Thyroid gland (tissue), 4 donors: Measurements from ENCODE around the gene ESR1. TPM values are rescaled to one million over a fixed set of nuclear protein-coding genes. Genes with fewer than 3 reads are reported as not detected.

Experiments used
- DNase-seq, 2 donors: peaks; one replicate each; pipeline ENCODE4 v3.0.0-alpha.2; 2019
- H3K27ac ChIP-seq, 3 donors: fragments of 200-600 bp; sonication (generic); 1 replicate in 2 of 3; 2 replicates in 1 of 3; pipeline ENCODE4 v1.5.1; 2016 to 2019; ENCODE audit warnings: mild to moderate bottlenecking in 1 of 3, moderate library complexity in 1 of 3
- H3K27me3 ChIP-seq: fragments of 200-600 bp; sonication (generic); one replicate; pipeline ENCODE4 v1.5.1; 2019
- H3K36me3 ChIP-seq, 2 donors: fragments of 200-600 bp; sonication (generic); one replicate each; pipeline ENCODE4 v1.5.1; 2016 to 2019
- H3K4me1 ChIP-seq, 2 donors: fragments of 200-600 bp; sonication (generic); one replicate each; pipeline ENCODE4 v1.5.1; 2017 to 2019
- H3K4me3 ChIP-seq, 3 donors: fragments of 200-600 bp; sonication (generic); replicated peaks in 1 of 3; 1 replicate in 2 of 3; 2 replicates in 1 of 3; pipeline ENCODE4 v1.5.1; 2016; ENCODE audit warnings: mild to moderate bottlenecking in 1 of 3
- H3K9me3 ChIP-seq: fragments of 200-600 bp; sonication (generic); one replicate; pipeline ENCODE4 v1.5.1; 2017
- CTCF ChIP-seq, 6 experiments: fragments of 200-600 bp in 3 of 6; fragments of 450-650 bp in 3 of 6; sonication (generic) in 3 of 6; IDR thresholded peaks; one replicate each; pipeline ENCODE4 v1.5.1; 2016 to 2019; ENCODE audit warnings: antibody characterized with exemption in 6 of 6, mild to moderate bottlenecking in 2 of 6, inconsistent platforms in 1 of 6, moderate library complexity in 1 of 6
- POLR2A ChIP-seq, 2 donors: fragments of 450-650 bp; IDR thresholded peaks; one replicate each; pipeline ENCODE4 v1.6.1; 2017; ENCODE audit warnings: antibody characterized with exemption in 2 of 2, mild to moderate bottlenecking in 2 of 2, moderate library complexity in 1 of 2
- WGBS, 2 donors: methylation state at CpG; one replicate each; pipeline ENCODE4 v1.1.5; 2017; 5-methylcytosine and 5-hydroxymethylcytosine counted together
- intact Hi-C: fragments of 100-400 bp; cut with DNase I; formaldehyde crosslinking; loops from one replicate; pipeline ENCODE4 v1.15.1; 2023
- total RNA-seq, 4 donors: library from RNA; depleted of rRNA; stranded (reverse); fragments of >200 nt; gene quantifications; one replicate each; pipeline ENCODE4 v1.2.3, GENCODE V29; 2016

ESR1 gene
- total RNA-seq, 4 donors from 2014 or later = 3.2 to 4.7 (median 3.6) TPM

- WGBS, 2 donors = 80 to 91% methylated on average over 2 of the region's 2 CpGs
Measured at GRCh38 chr6:152046118-152046517, 238.6 kb downstream of the ESR1 start.

GRCh38 chr6:152048921-152049320, 241.4 kb downstream of the ESR1 start:
- H3K36me3 ChIP-seq = no peaks in the 10 kb centered on the region
- DNase-seq = no peak
- intact Hi-C loops = no loop called here
- TF ChIP-seq CTCF (IDR thresholded peaks at IDR 0.05) = no peak
- TF ChIP-seq POLR2A (IDR thresholded peaks at IDR 0.05) = no peak
- H3K27ac ChIP-seq = no peak overlapping the region
- H3K9me3 ChIP-seq = no peaks in the 10 kb centered on the region
- no peak overlapping the region for H3K4me3 ChIP-seq
- H3K27me3 ChIP-seq = no peaks in the 10 kb centered on the region
- no peaks in the 10 kb centered on the region for H3K4me1 ChIP-seq

More at GRCh38 chr6:152046118-152046517, 238.6 kb downstream of the ESR1 start:
- H3K36me3 ChIP-seq = no peaks in the 10 kb centered on the region
- H3K27me3 ChIP-seq = no peaks in the 10 kb centered on the region
- no peak overlapping the region for H3K27ac ChIP-seq
- intact Hi-C loops = no loop called here
- no peak overlapping the region for H3K4me3 ChIP-seq
- no peaks in the 10 kb centered on the region for H3K4me1 ChIP-seq
- TF ChIP-seq CTCF (IDR thresholded peaks at IDR 0.05) = no peak
- TF ChIP-seq POLR2A (IDR thresholded peaks at IDR 0.05) = no peak
- no peaks in the 10 kb centered on the region for H3K9me3 ChIP-seq
- no peak for DNase-seq

- no peak overlapping the region for H3K27ac ChIP-seq
- H3K4me3 ChIP-seq = no peak overlapping the region
- no peaks in the 10 kb centered on the region for H3K36me3 ChIP-seq
- 61 to 70% methylated on average over 3 of the region's 3 CpGs for WGBS, 2 donors
- no peaks in the 10 kb centered on the region for H3K27me3 ChIP-seq
- intact Hi-C loops = no loop called here
- H3K4me1 ChIP-seq = no peaks in the 10 kb centered on the region
- DNase-seq = no peak
- no peaks in the 10 kb centered on the region for H3K9me3 ChIP-seq
- TF ChIP-seq POLR2A (IDR thresholded peaks at IDR 0.05) (no peak), CTCF (IDR thresholded peaks at IDR 0.05) (no peak)
Measured at GRCh38 chr6:152049502-152049901, 242.0 kb downstream of the ESR1 start.

GRCh38 chr6:152050451-152051195, 243.1 kb downstream of the ESR1 start:
- no peak for TF ChIP-seq POLR2A (IDR thresholded peaks at IDR 0.05)
- TF ChIP-seq CTCF (IDR thresholded peaks at IDR 0.05) = no peak
- no peak overlapping the region for H3K27ac ChIP-seq
- intact Hi-C loops = no loop called here
- no peaks in the 10 kb centered on the region for H3K9me3 ChIP-seq
- H3K4me1 ChIP-seq = no peaks in the 10 kb centered on the region
- no peak overlapping the region for H3K4me3 ChIP-seq
- H3K36me3 ChIP-seq = no peaks in the 10 kb centered on the region
- DNase-seq = no peak
- 92 to 95% methylated on average over 4 of the region's 4 CpGs for WGBS, 2 donors
- no peaks in the 10 kb centered on the region for H3K27me3 ChIP-seq

GRCh38 chr6:152052061-152052460, 244.6 kb downstream of the ESR1 start:
- Histone ChIP-seq H3K27me3 (no peaks in the 10 kb centered on the region), H3K4me1 (no peaks in the 10 kb centered on the region), H3K27ac (no peak overlapping the region), H3K36me3 (no peaks in the 10 kb centered on the region), H3K4me3 (no peak overlapping the region), H3K9me3 (no peaks in the 10 kb centered on the region)
- TF ChIP-seq CTCF (IDR thresholded peaks at IDR 0.05) (no peak), POLR2A (IDR thresholded peaks at IDR 0.05) (no peak)
- 72 to 76% methylated on average over 6 of the region's 6 CpGs for WGBS, 2 donors
- no peak for DNase-seq
- intact Hi-C loops = no loop called here
